ENCODE measurements around the gene GPR142. TPM values are rescaled to one million over a fixed set of nuclear protein-coding genes. Genes with fewer than 3 reads are reported as not detected.

The GPR142 gene
- total and polyA plus RNA-seq, 2 of the 8 experiments (the other 6 are each of a cell fraction or from before 2014, with no cell fraction given): 0.05 TPM; not detected in 1

DNA sequence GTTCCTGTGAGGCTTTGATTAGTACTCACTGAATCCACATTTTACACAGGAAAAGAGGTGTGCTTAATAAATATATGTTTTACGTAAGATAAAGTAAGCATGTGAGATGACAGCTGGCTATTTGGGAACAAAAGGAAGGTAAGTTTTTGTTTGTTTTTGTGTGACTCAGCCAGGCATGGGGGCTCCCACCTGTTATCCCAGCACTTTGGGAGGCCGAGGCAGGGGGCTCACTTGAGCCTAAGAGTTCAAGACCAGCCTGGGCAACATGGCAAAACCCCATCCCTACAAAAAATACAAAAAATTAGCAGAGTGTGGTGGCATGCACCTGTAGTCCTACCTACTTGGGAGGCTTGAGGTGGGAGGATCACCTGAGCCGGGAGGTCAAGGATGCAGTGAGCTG lies 17.9 kb downstream of the GPR142 start:
- H3K18ac ChIP-seq (ENCODE audit: extremely low read depth, low read length): no peak overlapping the region
- no peaks in the 10 kb centered on the region for H3K9me3 ChIP-seq (ENCODE audit: insufficient read depth in 2 of 2, low read depth in 1 of 2, low read length in 1 of 2)
- H3K79me1 ChIP-seq (ENCODE audit: low read depth, low read length): no peaks in the 10 kb centered on the region
- no peak overlapping the region for H2BK5ac ChIP-seq (ENCODE audit: low read depth, low read length)
- no peaks in the 10 kb centered on the region for H3K23me2 ChIP-seq (ENCODE audit: low read depth, low read length)
- H3K27ac ChIP-seq (ENCODE audit: low read depth, low read length): no peak overlapping the region
- H2BK20ac ChIP-seq (ENCODE audit: low read length): no peak overlapping the region
- no peak overlapping the region for H4K8ac ChIP-seq (ENCODE audit: extremely low read depth, insufficient read depth, low read length)
- H4K91ac ChIP-seq (replicated peaks; ENCODE audit: insufficient read length, low read length): no peak overlapping the region
- no peak overlapping the region for H2AK5ac ChIP-seq (ENCODE audit: low read depth, low read length)
- no peak overlapping the region for H3K14ac ChIP-seq (ENCODE audit: insufficient read length)
- H4K20me1 ChIP-seq (replicated peaks in 1 of 2; ENCODE audit: control insufficient read depth in 1 of 2, insufficient read depth in 2 of 2, low read length in 2 of 2): no peaks in the 10 kb centered on the region
- H3K4ac ChIP-seq (replicated peaks; ENCODE audit: insufficient read length, low read depth, low read length): no peak overlapping the region
- no peaks in the 10 kb centered on the region; a peak in 1 of 7 replicates for H3K27me3 ChIP-seq (replicated peaks in 1 of 4; ENCODE audit: control insufficient read depth in 3 of 4, extremely low read depth in 1 of 4, insufficient read depth in 3 of 4, low read length in 3 of 4)
- DNase-seq (ENCODE audit: low read depth in 1 of 2, low spot score in 2 of 2): no peak
- 98% methylated on average over 3 of the region's 3 CpGs; no CpG with 5 or more reads in 1 of the 2 experiments for WGBS, 2 experiments (ENCODE audit: extremely low coverage in 1 of 2, insufficient coverage in 1 of 2, insufficient read length in 1 of 2, insufficient replicate concordance in 2 of 2, low coverage in 1 of 2, low lambda C conversion rate in 2 of 2, missing lambda C conversion rate in 1 of 2)
- H3K4me3 ChIP-seq (ENCODE audit: extremely low read depth in 1 of 4, insufficient read depth in 2 of 4, low read depth in 3 of 4, low read length in 4 of 4): no peak overlapping the region
- H3K9ac ChIP-seq (replicated peaks in 1 of 4; ENCODE audit: extremely low read depth in 1 of 4, low read depth in 3 of 4, low read length in 3 of 4): no peak overlapping the region
- no peak overlapping the region for H3K4me2 ChIP-seq (ENCODE audit: insufficient read depth in 1 of 2, low read depth in 2 of 2, low read length in 2 of 2)
- POLR2A ChIA-PET (ENCODE audit: partially characterized antibody): interaction anchor here (1.5 kb wide), 1 partner anchor 58 kb away, joined by 4 read pairs; no protein-coding TSS in a partner anchor
- H3K4me1 ChIP-seq (replicated peaks in 1 of 4; ENCODE audit: control insufficient read depth in 3 of 4, insufficient read depth in 4 of 4, low read length in 3 of 4): peaks cover 5 to 27% (median 15%) of the 10 kb centered on the region in 4 experiments
- no peak overlapping the region for H2AFZ ChIP-seq (ENCODE audit: low read length)
- no peak overlapping the region for H2BK12ac ChIP-seq (ENCODE audit: low read depth, low read length)
- no peak overlapping the region for H4K5ac ChIP-seq (ENCODE audit: insufficient read length, low read depth, low read length)
- no peak for TF ChIP-seq KDM5A (IDR thresholded peaks at IDR 0.05; ENCODE audit: low read length)
- TF ChIP-seq SIN3A (conservative IDR thresholded peaks at IDR 0.05 in 1 of 2, IDR thresholded peaks at IDR 0.05 in 1 of 2; ENCODE audit: low read depth in 1 of 2, low read length in 2 of 2): no peak
- TF ChIP-seq TAF7 (optimal IDR thresholded peaks at IDR 0.05; ENCODE audit: borderline replicate concordance, low read depth, low read length): no peak
- TF ChIP-seq SUZ12 (IDR thresholded peaks at IDR 0.05; ENCODE audit: low read length): no peak
- no peak for TF ChIP-seq POLR2AphosphoS5 (IDR thresholded peaks at IDR 0.05; ENCODE audit: low read depth, low read length)
- no peak for TF ChIP-seq CTBP2 (IDR thresholded peaks at IDR 0.05; ENCODE audit: borderline replicate concordance, insufficient read depth, insufficient read length, low read length)
- no peaks in the 10 kb centered on the region for H3K79me2 ChIP-seq (ENCODE audit: control insufficient read depth in 1 of 2, insufficient read depth in 2 of 2, low read length in 2 of 2)
- no peak overlapping the region for H2BK15ac ChIP-seq (ENCODE audit: low read length)
- H3K36me3 ChIP-seq (ENCODE audit: control insufficient read depth in 2 of 4, insufficient read depth in 4 of 4, low read length in 3 of 4): no peaks in the 10 kb centered on the region
- no peak overlapping the region for H3K23ac ChIP-seq (ENCODE audit: insufficient read length)
- H2BK120ac ChIP-seq (replicated peaks; ENCODE audit: low read depth, low read length): no peak overlapping the region
- CTCF ChIA-PET (ENCODE audit: partially characterized antibody): interaction anchor here (0.6 to 8.4 kb wide), 10 partner anchors 17 to 84 kb away, joined by 3 to 106 read pairs (median 4); partner anchors contain the start of gene GPR142
- no peak for FAIRE-seq
- no peak overlapping the region for H3K56ac ChIP-seq (replicated peaks; ENCODE audit: insufficient read length, low read depth, low read length)

All from H1 (cell line).